CD4-positive, alpha-beta T cell (primary cell): ENCODE measurements around the gene WFDC2. TPM values are rescaled to one million over a fixed set of nuclear protein-coding genes. Genes with fewer than 3 reads are reported as not detected.

Source experiments
- ATAC-seq: fragments of 200-7000 bp; cut with Tn5 transposase; one replicate; pipeline ENCODE4 v1.10.0; 2022; ENCODE audit warnings: mild to moderate bottlenecking; ENCODE audit not compliant: poor library complexity
- CTCF ChIA-PET: fragments of 350-600 bp; sonication (Branson Sonifier 250); formaldehyde crosslinking; loops from one replicate; lab custom pipeline; 2021; ENCODE audit warnings: antibody characterized with exemption, inconsistent platforms; lab: Charles Lee
- POLR2A ChIA-PET: fragments of 350-600 bp; sonication (Branson Sonifier 250); formaldehyde crosslinking; loops from one replicate; lab custom pipeline; 2021; ENCODE audit warnings: antibody characterized with exemption, inconsistent platforms; lab: Charles Lee
- DNase-seq, 14 experiments: peaks; one replicate each; pipeline ENCODE4 v3.0.0-alpha.2; 2013 to 2020; ENCODE audit warnings: mixed read lengths in 2 of 14
- H3K27ac ChIP-seq, 2 donors: one replicate each; pipeline versions ENCODE4 v1.5.1 to v1.7.0; 2013; ENCODE audit warnings: low read length in 2 of 2, low read depth in 1 of 2, mild to moderate bottlenecking in 1 of 2
- H3K27me3 ChIP-seq, 2 experiments: 1 replicate in 1 of 2; 2 replicates in 1 of 2; pipeline versions ENCODE4 v1.6.1 to v1.7.0; 2013; ENCODE audit warnings: low read length in 2 of 2, control low read depth in 1 of 2, mild to moderate bottlenecking in 1 of 2, moderate library complexity in 1 of 2; ENCODE audit not compliant: insufficient read depth in 2 of 2, control insufficient read depth in 1 of 2
- H3K36me3 ChIP-seq: one replicate; pipeline ENCODE4 v1.6.1; 2013; ENCODE audit warnings: low read length, control low read depth; ENCODE audit not compliant: insufficient read depth
- H3K4me1 ChIP-seq: one replicate; pipeline ENCODE4 v1.6.1; 2013; ENCODE audit warnings: low read length, control low read depth; ENCODE audit not compliant: insufficient read depth
- H3K4me3 ChIP-seq: one replicate; pipeline ENCODE4 v1.5.1; 2013; ENCODE audit warnings: mild to moderate bottlenecking, low read length, moderate library complexity
- H3K9me3 ChIP-seq, 2 experiments: 1 replicate in 1 of 2; 2 replicates in 1 of 2; pipeline versions ENCODE4 v1.6.1 to v1.7.0; 2013; ENCODE audit warnings: low read length in 2 of 2, mild to moderate bottlenecking in 2 of 2, control low read depth in 1 of 2, moderate library complexity in 1 of 2; ENCODE audit not compliant: control insufficient read depth in 1 of 2, insufficient read depth in 1 of 2
- H3K27ac Mint-ChIP-seq: one replicate; pipeline ENCODE4 v1.8.0; 2020; ENCODE audit warnings: mixed read lengths
- H3K27me3 Mint-ChIP-seq: one replicate; pipeline ENCODE4 v1.8.0; 2021; ENCODE audit warnings: mixed read lengths
- H3K36me3 Mint-ChIP-seq: one replicate; pipeline ENCODE4 v1.8.0; 2021; ENCODE audit warnings: low read depth, mixed read lengths
- H3K4me1 Mint-ChIP-seq: one replicate; pipeline ENCODE4 v1.8.0; 2021; ENCODE audit warnings: low read depth, mixed read lengths
- H3K4me3 Mint-ChIP-seq: one replicate; pipeline ENCODE4 v1.8.0; 2020; ENCODE audit warnings: mild to moderate bottlenecking, mixed read lengths
- H3K9me3 Mint-ChIP-seq: one replicate; pipeline ENCODE4 v1.8.0; 2020; ENCODE audit warnings: mixed read lengths
- intact Hi-C, 2 experiments: fragments of 100-400 bp; cut with DNase I in 1 of 2; cut with micrococcal nuclease in 1 of 2; formaldehyde crosslinking; loops; one replicate each; pipeline versions ENCODE4 v1.15.1 to v1.9.0; 2023 to 2025; cut with DNase I, micrococcal nuclease
- total RNA-seq, 174 experiments: library from RNA in 2 of 174; stranded (reverse) in 2 of 174; gene quantifications; one replicate each; pipeline ENCODE4 v1.2.3 and lab custom pipeline; 2021 to 2026
- TF ChIP-seq, protein P1 (sequence below): fragments of 200-600 bp; IDR thresholded peaks from one replicate; pipeline ENCODE4 v1.8.0; 2022; ENCODE audit warnings: antibody characterized with exemption, mild to moderate bottlenecking

WFDC2 gene
- total RNA-seq, 2 experiments from 2014 or later = not detected

DNA sequence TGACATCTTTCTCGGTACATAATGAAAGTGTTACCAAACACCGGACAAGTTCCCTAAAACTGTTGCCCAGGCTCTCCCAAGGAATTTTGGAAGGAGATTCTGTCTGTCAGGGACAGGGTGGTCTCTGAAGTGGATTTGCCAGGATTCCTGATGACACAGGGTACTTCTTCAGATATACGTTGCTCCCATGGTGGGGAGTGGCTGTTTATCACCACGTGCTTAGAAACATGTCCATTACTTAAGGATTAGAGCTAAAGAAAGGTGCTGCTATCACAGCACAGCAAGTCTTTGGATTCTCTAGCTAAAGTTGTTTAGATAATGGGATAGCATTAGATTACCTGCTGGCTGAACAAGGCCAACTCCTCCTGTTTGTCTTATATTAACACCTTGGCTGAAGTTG is 39.5 kb downstream of the WFDC2 start:
- no peaks in the 10 kb centered on the region for H3K4me1 ChIP-seq
- Mint-ChIP-seq H3K36me3 (no peaks in the 10 kb centered on the region), H3K27me3 (peaks cover 62% of the 10 kb centered on the region), H3K4me1 (no peaks in the 10 kb centered on the region), H3K9me3 (no peaks in the 10 kb centered on the region), H3K27ac (no peak overlapping the region), H3K4me3 (no peak overlapping the region)
- H3K27me3 ChIP-seq = peaks cover 2 to 22% of the 10 kb centered on the region in 2 experiments
- POLR2A ChIA-PET = no interaction called here
- no peaks in the 10 kb centered on the region for H3K36me3 ChIP-seq
- no peak overlapping the region for H3K27ac ChIP-seq
- no peaks in the 10 kb centered on the region for H3K9me3 ChIP-seq
- CTCF ChIA-PET = no interaction called here
- intact Hi-C loops = no loop called here
- DNase-seq (no peak), ATAC-seq (no peak)
- no peak overlapping the region for H3K4me3 ChIP-seq
- TF ChIP-seq, protein P1, sequence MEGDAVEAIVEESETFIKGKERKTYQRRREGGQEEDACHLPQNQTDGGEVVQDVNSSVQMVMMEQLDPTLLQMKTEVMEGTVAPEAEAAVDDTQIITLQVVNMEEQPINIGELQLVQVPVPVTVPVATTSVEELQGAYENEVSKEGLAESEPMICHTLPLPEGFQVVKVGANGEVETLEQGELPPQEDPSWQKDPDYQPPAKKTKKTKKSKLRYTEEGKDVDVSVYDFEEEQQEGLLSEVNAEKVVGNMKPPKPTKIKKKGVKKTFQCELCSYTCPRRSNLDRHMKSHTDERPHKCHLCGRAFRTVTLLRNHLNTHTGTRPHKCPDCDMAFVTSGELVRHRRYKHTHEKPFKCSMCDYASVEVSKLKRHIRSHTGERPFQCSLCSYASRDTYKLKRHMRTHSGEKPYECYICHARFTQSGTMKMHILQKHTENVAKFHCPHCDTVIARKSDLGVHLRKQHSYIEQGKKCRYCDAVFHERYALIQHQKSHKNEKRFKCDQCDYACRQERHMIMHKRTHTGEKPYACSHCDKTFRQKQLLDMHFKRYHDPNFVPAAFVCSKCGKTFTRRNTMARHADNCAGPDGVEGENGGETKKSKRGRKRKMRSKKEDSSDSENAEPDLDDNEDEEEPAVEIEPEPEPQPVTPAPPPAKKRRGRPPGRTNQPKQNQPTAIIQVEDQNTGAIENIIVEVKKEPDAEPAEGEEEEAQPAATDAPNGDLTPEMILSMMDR = no peak

DNA sequence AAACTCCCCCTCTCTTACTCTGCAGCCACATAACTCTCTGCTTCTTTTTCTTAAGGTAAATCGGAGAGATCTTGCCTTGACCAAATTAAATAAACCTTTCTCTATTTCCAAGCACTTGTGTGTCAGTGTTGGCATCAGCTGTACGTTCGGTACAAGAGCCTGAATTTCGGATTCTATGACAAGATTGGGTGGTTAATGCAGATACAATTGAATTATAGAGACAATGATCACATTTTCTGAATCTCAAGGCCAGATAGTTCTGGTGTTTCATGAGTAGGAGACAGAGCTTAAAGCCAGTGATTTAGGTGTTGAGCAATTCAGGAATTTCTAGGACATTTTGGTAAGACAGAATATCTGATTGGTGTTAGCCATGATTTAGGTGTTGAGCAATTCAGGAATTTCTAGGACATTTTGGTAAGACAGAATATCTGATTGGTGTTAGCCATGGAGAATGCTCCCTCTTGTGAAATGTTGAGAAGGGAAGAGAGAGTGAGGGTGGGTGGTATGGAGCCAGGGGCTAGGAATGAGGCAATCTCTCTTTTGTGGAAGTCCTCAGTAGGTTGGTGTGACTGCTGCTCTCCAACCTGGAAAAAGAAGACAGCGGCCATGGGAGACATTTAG is 40.8 kb downstream of the WFDC2 start:
- intact Hi-C loops = no loop called here
- ChIA-PET CTCF (no interaction called here), POLR2A (no interaction called here)
- ATAC-seq (no peak), DNase-seq (no peak)
- no peaks in the 10 kb centered on the region for H3K9me3 ChIP-seq
- H3K27me3 Mint-ChIP-seq = peaks cover 63% of the 10 kb centered on the region
- H3K9me3 Mint-ChIP-seq = no peaks in the 10 kb centered on the region
- no peaks in the 10 kb centered on the region for H3K36me3 Mint-ChIP-seq
- no peak overlapping the region for H3K4me3 ChIP-seq
- H3K4me1 ChIP-seq = no peaks in the 10 kb centered on the region
- H3K4me1 Mint-ChIP-seq = no peaks in the 10 kb centered on the region
- TF ChIP-seq, protein P1 = no peak
- no peak overlapping the region for H3K27ac Mint-ChIP-seq
- peaks cover 2 to 13% of the 10 kb centered on the region in 2 experiments for H3K27me3 ChIP-seq
- no peaks in the 10 kb centered on the region for H3K36me3 ChIP-seq
- H3K27ac ChIP-seq = no peak overlapping the region
- no peak overlapping the region for H3K4me3 Mint-ChIP-seq

DNA sequence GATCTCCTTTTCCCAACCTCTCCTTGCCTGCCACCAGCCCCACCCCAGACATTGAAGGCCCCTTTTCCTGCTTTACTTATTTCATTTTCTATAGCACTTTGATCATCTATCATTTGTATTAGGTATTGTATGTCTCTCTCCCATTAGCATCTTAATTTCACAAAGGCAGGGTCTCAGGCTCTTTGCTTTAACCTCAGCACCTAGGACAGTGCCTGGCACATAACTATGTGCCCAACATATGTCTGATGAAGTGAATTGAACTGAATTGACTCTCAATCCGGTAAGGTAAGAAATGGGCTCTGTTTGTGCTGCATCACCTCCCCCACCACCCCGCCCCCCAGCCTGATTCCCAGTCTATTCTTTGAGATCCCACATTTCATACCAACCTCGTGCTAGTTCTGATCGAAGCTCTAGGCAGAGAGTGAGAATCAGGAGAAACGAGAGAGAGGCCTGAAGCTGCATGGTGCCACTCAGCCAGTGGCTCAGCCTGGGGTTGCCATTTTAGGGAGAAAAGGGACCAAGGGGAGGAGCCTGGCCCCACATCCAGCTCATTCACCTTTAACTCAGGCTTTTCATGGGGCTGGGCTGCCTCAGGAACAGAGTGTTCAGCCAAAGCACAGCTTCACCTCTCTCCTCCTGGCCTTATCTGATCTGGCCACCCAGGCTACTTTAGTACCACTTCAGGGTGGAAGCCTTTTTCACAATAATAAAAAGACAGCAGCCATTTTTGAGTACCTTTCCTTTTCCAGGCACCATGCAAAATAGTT is 45.8 kb downstream of the WFDC2 start, which contains the start of gene SPINT3:
SPINT3 (minus strand) TSS at position 476 of the 767 bp plus-strand sequence; CDS start at position 462, 14 bp downstream.
- ChIA-PET CTCF (no interaction called here), POLR2A (no interaction called here)
- Histone ChIP-seq H3K4me1 (no peaks in the 10 kb centered on the region), H3K9me3 (no peaks in the 10 kb centered on the region), H3K4me3 (no peak within 1 kb of the TSS), H3K27me3 (peaks cover 0 to 5% of the 10 kb centered on the region in 2 experiments), H3K36me3 (no peaks in the 10 kb centered on the region), H3K27ac (no peak within 1 kb of the TSS)
- intact Hi-C loops = no loop called here
- TF ChIP-seq, protein P1 = no peak
- no peak within 1 kb of the TSS for H3K4me3 Mint-ChIP-seq
- no peaks in the 10 kb centered on the region for H3K36me3 Mint-ChIP-seq
- H3K27ac Mint-ChIP-seq = no peak within 1 kb of the TSS
- no peak for ATAC-seq
- no peaks in the 10 kb centered on the region for H3K9me3 Mint-ChIP-seq
- no peaks in the 10 kb centered on the region for H3K4me1 Mint-ChIP-seq
- H3K27me3 Mint-ChIP-seq = peaks cover 45% of the 10 kb centered on the region
- no peak for DNase-seq
